Measurements from ENCODE around the gene PSMB7. TPM values are rescaled to one million over a fixed set of nuclear protein-coding genes. Genes with fewer than 3 reads are reported as not detected.

PSMB7 gene
- total and polyA plus RNA-seq, 2 donors (not counting 1 experiment from before 2014, with no cell fraction given): 206 to 290 TPM

- no peak for DNase-seq (ENCODE audit: low read depth in 2 of 2)
- no peaks in the 10 kb centered on the region for H4K20me1 ChIP-seq (ENCODE audit: control insufficient read depth, extremely low read depth, insufficient read depth, low read length)
- no peaks in the 10 kb centered on the region for H3K4me1 ChIP-seq (ENCODE audit: control insufficient read depth, extremely low read depth, insufficient read depth, low read length)
- peaks cover 53% of the 10 kb centered on the region for H3K79me2 ChIP-seq (ENCODE audit: control insufficient read depth, insufficient read depth, low read length)
- H3K36me3 ChIP-seq (ENCODE audit: control insufficient read depth, insufficient read depth, low read length): peaks cover 2% of the 10 kb centered on the region
- H3K4me3 ChIP-seq (replicated peaks in 1 of 4; ENCODE audit: control extremely low read depth in 1 of 4, insufficient read depth in 1 of 4, low read depth in 3 of 4, low read length in 4 of 4): no peak overlapping the region
- H3K27me3 ChIP-seq (ENCODE audit: control insufficient read depth, insufficient read depth, low read length): no peaks in the 10 kb centered on the region
- H3K4me2 ChIP-seq (ENCODE audit: extremely low read depth, insufficient read depth, low read length): no peak overlapping the region
- H3K9me3 ChIP-seq (ENCODE audit: control insufficient read depth, insufficient read depth, low read depth, low read length): no peaks in the 10 kb centered on the region
- H3K9ac ChIP-seq (ENCODE audit: insufficient read depth, low read length): no peak overlapping the region
- H3K27ac ChIP-seq (ENCODE audit: insufficient read depth, low read length): no peak overlapping the region
- no peak for TF ChIP-seq EZH2 (IDR thresholded peaks at IDR 0.05; ENCODE audit: low read length, missing control alignments)
- TF ChIP-seq CTCF (conservative IDR thresholded peaks at IDR 0.05 in 1 of 2, IDR thresholded peaks at IDR 0.05 in 1 of 2; ENCODE audit: low read depth in 1 of 2, low read length in 2 of 2): no peak
- H2AFZ ChIP-seq (ENCODE audit: low read length): no peak overlapping the region
These were observed 37.5 kb downstream of the PSMB7 start for GRCh38 chr9:124377551-124378406.

- Histone ChIP-seq H3K4me1 (ENCODE audit: control insufficient read depth, extremely low read depth, insufficient read depth, low read length) (no peaks in the 10 kb centered on the region), H3K4me2 (ENCODE audit: extremely low read depth, insufficient read depth, low read length) (no peak overlapping the region), H3K27ac (ENCODE audit: insufficient read depth, low read length) (no peak overlapping the region), H3K79me2 (ENCODE audit: control insufficient read depth, insufficient read depth, low read length) (peaks cover 65% of the 10 kb centered on the region), H4K20me1 (ENCODE audit: control insufficient read depth, extremely low read depth, insufficient read depth, low read length) (no peaks in the 10 kb centered on the region), H3K9me3 (ENCODE audit: control insufficient read depth, insufficient read depth, low read depth, low read length) (no peaks in the 10 kb centered on the region), H3K9ac (ENCODE audit: insufficient read depth, low read length) (no peak overlapping the region), H3K27me3 (ENCODE audit: control insufficient read depth, insufficient read depth, low read length) (no peaks in the 10 kb centered on the region), H3K4me3 (replicated peaks in 1 of 4; ENCODE audit: control extremely low read depth in 1 of 4, insufficient read depth in 1 of 4, low read depth in 3 of 4, low read length in 4 of 4) (no peak overlapping the region), H3K36me3 (ENCODE audit: control insufficient read depth, insufficient read depth, low read length) (peaks cover 2% of the 10 kb centered on the region), H2AFZ (ENCODE audit: low read length) (no peak overlapping the region)
- DNase-seq (ENCODE audit: low read depth in 2 of 2): no peak
- no peak for TF ChIP-seq CTCF (conservative IDR thresholded peaks at IDR 0.05 in 1 of 2, IDR thresholded peaks at IDR 0.05 in 1 of 2; ENCODE audit: low read depth in 1 of 2, low read length in 2 of 2)
- no peak for TF ChIP-seq EZH2 (IDR thresholded peaks at IDR 0.05; ENCODE audit: low read length, missing control alignments)
These were observed 38.9 kb downstream of the PSMB7 start for GRCh38 chr9:124376329-124376728.

- no peaks in the 10 kb centered on the region for H4K20me1 ChIP-seq (ENCODE audit: control insufficient read depth, extremely low read depth, insufficient read depth, low read length)
- no peak overlapping the region for H3K27ac ChIP-seq (ENCODE audit: insufficient read depth, low read length)
- no peak overlapping the region for H3K4me2 ChIP-seq (ENCODE audit: extremely low read depth, insufficient read depth, low read length)
- H3K9ac ChIP-seq (ENCODE audit: insufficient read depth, low read length): no peak overlapping the region
- H3K36me3 ChIP-seq (ENCODE audit: control insufficient read depth, insufficient read depth, low read length): peaks cover 2% of the 10 kb centered on the region
- no peak for DNase-seq (ENCODE audit: low read depth in 2 of 2)
- TF ChIP-seq CTCF (conservative IDR thresholded peaks at IDR 0.05 in 1 of 2, IDR thresholded peaks at IDR 0.05 in 1 of 2; ENCODE audit: low read depth in 1 of 2, low read length in 2 of 2) (no peak), EZH2 (IDR thresholded peaks at IDR 0.05; ENCODE audit: low read length, missing control alignments) (no peak)
- no peaks in the 10 kb centered on the region for H3K4me1 ChIP-seq (ENCODE audit: control insufficient read depth, extremely low read depth, insufficient read depth, low read length)
- H2AFZ ChIP-seq (ENCODE audit: low read length): no peak overlapping the region
- no peaks in the 10 kb centered on the region for H3K27me3 ChIP-seq (ENCODE audit: control insufficient read depth, insufficient read depth, low read length)
- H3K9me3 ChIP-seq (ENCODE audit: control insufficient read depth, insufficient read depth, low read depth, low read length): no peaks in the 10 kb centered on the region
- H3K4me3 ChIP-seq (replicated peaks in 1 of 4; ENCODE audit: control extremely low read depth in 1 of 4, insufficient read depth in 1 of 4, low read depth in 3 of 4, low read length in 4 of 4): no peak overlapping the region
- H3K79me2 ChIP-seq (ENCODE audit: control insufficient read depth, insufficient read depth, low read length): peaks cover 65% of the 10 kb centered on the region
These were observed 39.5 kb downstream of the PSMB7 start for GRCh38 chr9:124375726-124376125.
